Adrenal gland (tissue), 12 donors: ENCODE data around the gene C18orf63. TPM values are rescaled to one million over a fixed set of nuclear protein-coding genes. Genes with fewer than 3 reads are reported as not detected.

Source experiments
- DNase-seq, 7 donors: peaks; one replicate each; pipeline ENCODE4 v3.0.0-alpha.2; 2019 to 2020
- H3K27ac ChIP-seq, 5 donors: fragments of 200-600 bp; sonication (generic) in 4 of 5; 1 replicate in 3 of 5; 2 replicates in 2 of 5; pipeline versions ENCODE4 v1.5.1 to v1.8.0; 2016 to 2020; ENCODE audit warnings: mild to moderate bottlenecking in 1 of 5
- H3K27me3 ChIP-seq: fragments of 200-600 bp; 2 replicates; pipeline ENCODE4 v1.8.0; 2021
- H3K36me3 ChIP-seq, 2 donors: fragments of 200-600 bp; replicated peaks in 1 of 2; 1 replicate in 1 of 2; 2 replicates in 1 of 2; pipeline versions ENCODE4 v1.5.1 to v1.8.0; 2018 to 2022
- H3K4me1 ChIP-seq, 2 donors: fragments of 200-600 bp; replicated peaks in 1 of 2; 1 replicate in 1 of 2; 2 replicates in 1 of 2; pipeline versions ENCODE4 v1.5.1 to v1.8.0; 2018 to 2021
- H3K4me3 ChIP-seq, 4 donors: fragments of 200-600 bp; sonication (generic) in 3 of 4; one replicate each; pipeline ENCODE4 v1.5.1; 2016 to 2018
- H3K9me3 ChIP-seq, 3 donors: fragments of 200-600 bp; sonication (generic) in 1 of 3; replicated peaks in 1 of 3; 1 replicate in 2 of 3; 2 replicates in 1 of 3; pipeline versions ENCODE4 v1.5.1 to v1.8.0; 2016 to 2021
- CTCF ChIP-seq, 6 experiments: fragments of 450-650 bp in 4 of 6; fragments of 200-600 bp in 2 of 6; sonication (generic) in 1 of 6; IDR thresholded peaks; 1 replicate in 5 of 6; 2 replicates in 1 of 6; pipeline versions ENCODE4 v1.5.1 to v1.8.0; 2016 to 2021; ENCODE audit warnings: antibody characterized with exemption in 6 of 6, mild to moderate bottlenecking in 2 of 6, moderate library complexity in 1 of 6
- POLR2A ChIP-seq, 2 donors: fragments of 450-650 bp; IDR thresholded peaks; one replicate each; pipeline ENCODE4 v1.6.1; 2017; ENCODE audit warnings: antibody characterized with exemption in 2 of 2, mild to moderate bottlenecking in 2 of 2, moderate library complexity in 1 of 2
- WGBS, 4 donors: extraction: QIAGEN DNeasy Blood & Tissue Kit in 2 of 4; methylation state at CpG; one replicate each; pipeline versions ENCODE4 v1.1.5 to v1.1.7; 2013 to 2017; 5-methylcytosine and 5-hydroxymethylcytosine counted together
- intact Hi-C, 2 donors: fragments of 100-400 bp; cut with DNase I; formaldehyde crosslinking; loops; one replicate each; pipeline versions ENCODE4 v1.14.1 to v1.15.0; 2022 to 2023
- polyA plus RNA-seq, 3 donors: library from polyadenylated mRNA; stranded (reverse); fragments of 200-250 nt in 2 of 3; fragments of 350-450 nt in 1 of 3; fragmentation: Illumina TruSeq in 1 of 3; extraction: RNeasy Lipid Tissue Mini Kit (QIAGEN cat#74804) in 1 of 3; gene quantifications; one replicate each; pipeline ENCODE4 v1.2.3, GENCODE V29; 2013 to 2014
- total RNA-seq, 9 donors: library from RNA; depleted of rRNA in 4 of 9; stranded (reverse); fragments of >200 nt in 4 of 9; fragments of 120-200 nt in 1 of 9; fragmentation: NEBNext Ultra II Directional in 1 of 9; extraction: Animal tissue kit (Norgen Biotek cat#: 25700) in 1 of 9; gene quantifications; one replicate each; pipeline versions ENCODE4 v1.1.0 to v1.2.4, GENCODE V29; 2013 to 2023
- donor health status: healthy with polysubstance abuse.
- donor health status: Bipolar disorder and iron deficiency.
- donor health status: DM: yes; HTN: yes; CAD: no.
- donor health status: DM: no; HTN: no; CAD: no.
- donor health status: DM: no; HTN: no; CAD: no.
- donor health status: DM: yes; HTN: yes; CAD: no.

Gene C18orf63
- total and polyA plus RNA-seq, 12 donors = under 0.01 TPM; not detected in 11

GRCh38 chr18:74380916-74381315 is 65.3 kb downstream of the C18orf63 start:
- TF ChIP-seq CTCF (IDR thresholded peaks at IDR 0.05) (no peak), POLR2A (IDR thresholded peaks at IDR 0.05) (no peak)
- H3K27ac ChIP-seq = no peak overlapping the region
- H3K27me3 ChIP-seq = no peaks in the 10 kb centered on the region
- 89 to 96% (median 91%) methylated on average over 10 of the region's 10 CpGs for WGBS, 4 donors
- no peaks in the 10 kb centered on the region for H3K36me3 ChIP-seq
- no peaks in the 10 kb centered on the region for H3K4me1 ChIP-seq
- H3K9me3 ChIP-seq = no peaks in the 10 kb centered on the region
- no peak overlapping the region for H3K4me3 ChIP-seq
- no peak for DNase-seq
- intact Hi-C loops = no loop called here

GRCh38 chr18:74381621-74382295 is 66.1 kb downstream of the C18orf63 start:
- no peak overlapping the region for H3K27ac ChIP-seq
- no peak overlapping the region for H3K4me3 ChIP-seq
- no peaks in the 10 kb centered on the region for H3K36me3 ChIP-seq
- no peak for TF ChIP-seq POLR2A (IDR thresholded peaks at IDR 0.05)
- no peak for TF ChIP-seq CTCF (IDR thresholded peaks at IDR 0.05)
- 88 to 92% (median 91%) methylated on average over 8 to 17 of the region's 17 CpGs for WGBS, 4 donors
- no peak for DNase-seq
- no peaks in the 10 kb centered on the region for H3K4me1 ChIP-seq
- intact Hi-C loops = no loop called here
- no peaks in the 10 kb centered on the region for H3K27me3 ChIP-seq
- H3K9me3 ChIP-seq = no peaks in the 10 kb centered on the region

GRCh38 chr18:74382481-74383017 is 66.9 kb downstream of the C18orf63 start:
- Histone ChIP-seq H3K27me3 (no peaks in the 10 kb centered on the region), H3K9me3 (no peaks in the 10 kb centered on the region), H3K27ac (no peak overlapping the region), H3K36me3 (no peaks in the 10 kb centered on the region), H3K4me1 (no peaks in the 10 kb centered on the region), H3K4me3 (no peak overlapping the region)
- TF ChIP-seq POLR2A (IDR thresholded peaks at IDR 0.05) (no peak), CTCF (IDR thresholded peaks at IDR 0.05) (no peak)
- intact Hi-C loops = no loop called here
- no peak for DNase-seq
- 61 to 85% (median 80%) methylated on average over 6 to 10 of the region's 10 CpGs for WGBS, 4 donors

- TF ChIP-seq POLR2A (IDR thresholded peaks at IDR 0.05) = no peak
- no peak for TF ChIP-seq CTCF (IDR thresholded peaks at IDR 0.05)
- Histone ChIP-seq H3K36me3 (no peaks in the 10 kb centered on the region), H3K9me3 (no peaks in the 10 kb centered on the region), H3K4me3 (no peak overlapping the region), H3K27ac (no peak overlapping the region), H3K27me3 (no peaks in the 10 kb centered on the region), H3K4me1 (no peaks in the 10 kb centered on the region)
- DNase-seq = no peak
- intact Hi-C loops = no loop called here
- WGBS, 4 donors = 73 to 77% (median 75%) methylated on average over 6 of the region's 6 CpGs
Measured at GRCh38 chr18:74387383-74387782, 71.7 kb downstream of the C18orf63 start.
